IPS-18a (cell line): ENCODE data around the gene SYNDIG1.

Experiments used
- H3K27ac ChIP-seq: one replicate; pipeline ENCODE4 v1.5.1; 2013; ENCODE audit warnings: low read length
- H3K27me3 ChIP-seq: one replicate; pipeline ENCODE4 v1.6.1; 2013; ENCODE audit warnings: mild to moderate bottlenecking, low read length; ENCODE audit not compliant: control insufficient read depth, insufficient read depth
- H3K36me3 ChIP-seq: one replicate; pipeline ENCODE4 v1.6.1; 2013; ENCODE audit warnings: low read depth, low read length; ENCODE audit not compliant: control insufficient read depth
- H3K4me1 ChIP-seq: one replicate; pipeline ENCODE4 v1.6.1; 2013; ENCODE audit warnings: low read depth, low read length; ENCODE audit not compliant: control insufficient read depth
- H3K4me3 ChIP-seq: one replicate; pipeline ENCODE4 v1.5.1; 2013; ENCODE audit warnings: low read length
- H3K9ac ChIP-seq: one replicate; pipeline ENCODE4 v1.6.1; 2013; ENCODE audit warnings: mild to moderate bottlenecking, low read length, moderate library complexity
- H3K9me3 ChIP-seq: one replicate; pipeline ENCODE4 v1.6.1; 2013; ENCODE audit warnings: low read depth, low read length; ENCODE audit not compliant: control insufficient read depth

The SYNDIG1 gene

DNA sequence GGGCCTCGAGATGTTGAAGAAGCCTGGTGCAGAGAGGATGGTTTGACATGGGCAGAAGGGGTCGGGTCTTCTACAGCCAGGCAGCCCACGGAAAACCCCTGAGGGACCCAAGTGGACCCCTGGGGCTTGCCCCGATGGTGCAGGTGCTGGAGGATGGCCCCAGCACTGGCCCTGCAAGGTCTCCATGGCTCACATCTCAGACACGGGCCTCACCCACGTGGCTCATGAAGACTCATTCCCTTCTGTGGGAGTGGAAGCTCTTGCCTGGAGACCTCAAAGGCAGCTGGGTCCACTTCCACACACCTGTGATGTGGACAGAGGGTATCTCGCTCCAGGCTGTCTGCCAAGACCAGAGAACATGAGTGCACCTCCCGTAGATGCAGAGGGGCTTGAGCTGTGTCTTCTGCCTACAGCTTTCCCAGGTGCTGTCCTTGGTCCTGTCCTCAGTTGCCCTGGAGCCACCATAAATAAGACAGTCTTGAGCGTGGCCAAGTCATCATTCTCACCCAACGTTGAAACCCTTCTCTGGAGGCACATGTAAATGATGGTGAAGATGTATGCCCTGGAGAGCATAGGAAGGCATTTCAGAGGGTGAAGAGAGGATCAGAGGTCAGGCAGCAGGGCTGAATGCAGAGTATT is 108.0 kb downstream of the SYNDIG1 start:
- Histone ChIP-seq H3K27me3 (no peaks in the 10 kb centered on the region), H3K27ac (no peak overlapping the region), H3K4me1 (peaks cover 3% of the 10 kb centered on the region), H3K36me3 (no peaks in the 10 kb centered on the region), H3K9ac (no peak overlapping the region), H3K9me3 (no peaks in the 10 kb centered on the region), H3K4me3 (no peak overlapping the region)

DNA sequence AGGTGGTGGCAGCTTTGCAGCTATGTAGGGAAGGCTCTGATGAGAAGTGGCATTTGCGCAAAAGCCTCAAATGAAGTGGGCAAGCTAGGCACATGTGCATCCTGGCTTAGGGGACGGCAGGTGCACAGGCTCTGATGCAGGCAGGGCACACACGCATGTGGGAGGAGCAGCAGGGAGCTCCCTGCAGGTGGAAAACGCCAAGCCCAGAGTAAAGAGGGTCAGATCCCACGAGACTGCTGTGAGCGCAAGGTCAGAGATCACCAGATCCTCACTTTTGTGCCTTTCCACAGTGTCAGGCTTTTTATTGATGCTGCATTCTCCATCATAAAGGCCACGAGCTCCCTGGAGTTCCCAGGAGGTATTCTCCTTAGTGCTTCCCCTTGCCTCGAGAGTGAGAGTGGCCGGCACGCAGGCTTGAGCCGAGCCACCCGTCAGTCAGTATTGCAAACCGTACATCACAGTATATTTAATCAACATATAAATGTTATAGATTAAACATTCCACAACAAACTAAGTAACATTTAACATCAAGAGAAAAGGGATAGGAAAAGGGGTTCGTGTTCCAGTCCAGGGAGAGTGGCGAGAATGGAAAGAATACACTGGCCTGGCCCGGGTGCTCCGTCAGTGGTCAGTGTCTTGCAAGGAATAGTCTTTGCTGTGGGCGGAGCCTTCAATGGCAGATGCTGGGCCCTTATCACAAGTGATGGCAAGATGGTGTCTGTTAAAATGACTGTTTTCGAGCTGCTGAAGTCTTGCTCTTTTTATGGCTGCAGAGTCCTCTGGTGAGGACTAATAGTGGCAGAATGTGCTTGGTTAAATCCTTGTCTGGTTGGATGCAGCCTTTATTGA is 109.4 kb downstream of the SYNDIG1 start:
- Histone ChIP-seq H3K27me3 (no peaks in the 10 kb centered on the region), H3K4me3 (no peak overlapping the region), H3K27ac (no peak overlapping the region), H3K36me3 (no peaks in the 10 kb centered on the region), H3K9me3 (no peaks in the 10 kb centered on the region), H3K4me1 (peaks cover 3% of the 10 kb centered on the region), H3K9ac (no peak overlapping the region)

DNA sequence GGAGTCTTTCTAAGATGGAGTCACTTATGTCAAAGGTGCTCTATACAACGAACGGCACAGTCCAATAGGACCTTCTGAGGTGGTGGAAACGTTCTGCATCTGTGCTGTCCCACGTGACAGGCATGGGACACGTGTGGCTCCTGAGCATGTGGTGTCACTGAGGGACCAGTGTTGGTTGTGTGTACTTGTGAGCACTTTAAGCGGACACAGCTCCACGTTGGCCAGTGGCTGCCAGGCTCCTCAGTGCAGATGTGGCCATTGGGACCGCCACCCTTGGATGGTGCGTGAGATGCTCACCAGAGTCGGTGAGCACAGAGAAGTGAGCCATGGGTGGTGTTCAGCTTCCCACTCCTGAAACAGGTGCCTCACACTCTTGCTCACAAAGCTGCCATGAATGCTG is 110.0 kb downstream of the SYNDIG1 start:
- Histone ChIP-seq H3K27me3 (no peaks in the 10 kb centered on the region), H3K27ac (no peak overlapping the region), H3K36me3 (no peaks in the 10 kb centered on the region), H3K9ac (no peak overlapping the region), H3K4me3 (no peak overlapping the region), H3K4me1 (peaks cover 3% of the 10 kb centered on the region), H3K9me3 (no peaks in the 10 kb centered on the region)

DNA sequence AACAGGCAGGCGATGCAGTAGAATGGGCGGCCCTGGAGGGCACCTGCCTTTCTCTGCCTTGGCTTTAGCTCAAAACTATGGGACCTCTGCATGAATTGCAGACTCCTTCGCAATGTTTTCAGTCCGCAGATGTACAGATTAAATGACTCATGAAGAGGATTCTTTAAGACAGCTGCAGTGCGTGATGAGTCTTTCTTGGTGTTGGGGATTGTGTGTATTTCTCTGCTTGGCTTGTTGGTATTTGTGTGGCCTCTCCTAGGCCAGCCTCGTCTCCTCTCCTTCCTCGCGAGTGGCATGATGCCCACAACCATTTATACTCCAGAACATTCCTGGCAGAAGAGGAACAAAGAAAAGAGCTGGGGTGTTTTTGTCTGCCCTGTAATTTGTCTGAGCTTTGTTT is 110.6 kb downstream of the SYNDIG1 start:
- peaks cover 3% of the 10 kb centered on the region for H3K4me1 ChIP-seq
- no peak overlapping the region for H3K4me3 ChIP-seq
- H3K27me3 ChIP-seq = no peaks in the 10 kb centered on the region

DNA sequence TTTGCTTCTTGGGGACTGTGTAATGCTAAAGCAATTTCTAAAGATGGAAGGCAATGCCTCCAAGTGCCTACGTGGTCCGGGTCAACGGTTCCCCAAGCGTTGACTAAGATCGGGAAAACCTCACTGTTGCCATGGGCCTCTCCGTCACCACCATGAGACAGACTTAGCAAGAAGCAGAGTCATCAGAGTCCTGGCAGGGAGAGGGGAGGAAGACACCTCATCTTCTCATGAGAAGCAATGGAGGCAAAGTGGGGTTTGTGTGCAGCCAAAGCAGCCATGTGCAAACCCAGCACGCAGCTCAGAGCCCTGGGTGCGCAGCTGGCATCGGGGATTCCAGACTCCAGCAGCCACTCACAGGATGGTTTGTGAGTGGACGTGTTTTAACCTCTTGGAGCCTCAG is 111.4 kb downstream of the SYNDIG1 start:
- H3K9me3 ChIP-seq = no peaks in the 10 kb centered on the region
- peaks cover 3% of the 10 kb centered on the region for H3K4me1 ChIP-seq
- H3K27ac ChIP-seq = no peak overlapping the region
- H3K27me3 ChIP-seq = no peaks in the 10 kb centered on the region
- H3K4me3 ChIP-seq = no peak overlapping the region
- no peak overlapping the region for H3K9ac ChIP-seq
- H3K36me3 ChIP-seq = no peaks in the 10 kb centered on the region

More for the DNA sequence above, 110.6 kb downstream of the SYNDIG1 start:
- Histone ChIP-seq H3K9ac (no peak overlapping the region), H3K9me3 (no peaks in the 10 kb centered on the region), H3K36me3 (no peaks in the 10 kb centered on the region), H3K27ac (no peak overlapping the region)

DNA sequence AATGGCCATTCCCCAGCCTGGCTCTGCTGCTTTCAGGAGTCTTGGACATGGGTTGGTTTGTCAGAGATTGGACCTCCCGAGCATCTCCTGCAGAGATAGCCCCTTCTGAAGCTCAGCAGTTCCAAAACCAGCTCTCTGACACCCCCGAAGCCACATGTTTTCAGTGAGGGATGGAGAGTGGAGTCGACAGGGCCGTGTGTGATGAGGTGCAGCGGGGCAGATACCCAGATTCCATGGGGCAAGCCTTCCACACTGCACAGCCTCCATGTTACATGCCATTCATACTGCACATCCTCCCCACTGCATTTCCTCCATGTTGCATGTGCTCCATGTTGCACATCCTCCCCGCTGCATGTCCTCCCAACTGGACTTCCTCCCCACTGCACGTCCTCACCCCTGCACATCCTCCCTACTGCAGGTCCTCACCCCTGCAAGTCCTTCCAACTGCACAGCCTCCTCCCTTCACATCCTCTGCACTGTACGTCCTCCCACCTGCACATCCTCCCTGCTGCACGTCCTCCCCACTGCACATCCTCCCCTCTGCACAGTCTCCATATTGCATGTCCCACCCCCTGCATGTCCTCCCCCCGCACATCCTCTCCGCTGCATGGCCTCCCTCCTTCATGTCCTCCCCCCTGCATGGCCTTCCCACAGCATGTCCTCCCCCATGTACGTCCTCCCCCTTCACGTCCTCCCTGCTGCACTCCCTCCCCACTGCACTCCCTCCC is 112.2 kb downstream of the SYNDIG1 start:
- no peaks in the 10 kb centered on the region for H3K27me3 ChIP-seq
- H3K4me1 ChIP-seq = peaks cover 3% of the 10 kb centered on the region
- H3K9me3 ChIP-seq = no peaks in the 10 kb centered on the region
- no peak overlapping the region for H3K4me3 ChIP-seq
- H3K36me3 ChIP-seq = no peaks in the 10 kb centered on the region
- no peak overlapping the region for H3K27ac ChIP-seq
- H3K9ac ChIP-seq = no peak overlapping the region

DNA sequence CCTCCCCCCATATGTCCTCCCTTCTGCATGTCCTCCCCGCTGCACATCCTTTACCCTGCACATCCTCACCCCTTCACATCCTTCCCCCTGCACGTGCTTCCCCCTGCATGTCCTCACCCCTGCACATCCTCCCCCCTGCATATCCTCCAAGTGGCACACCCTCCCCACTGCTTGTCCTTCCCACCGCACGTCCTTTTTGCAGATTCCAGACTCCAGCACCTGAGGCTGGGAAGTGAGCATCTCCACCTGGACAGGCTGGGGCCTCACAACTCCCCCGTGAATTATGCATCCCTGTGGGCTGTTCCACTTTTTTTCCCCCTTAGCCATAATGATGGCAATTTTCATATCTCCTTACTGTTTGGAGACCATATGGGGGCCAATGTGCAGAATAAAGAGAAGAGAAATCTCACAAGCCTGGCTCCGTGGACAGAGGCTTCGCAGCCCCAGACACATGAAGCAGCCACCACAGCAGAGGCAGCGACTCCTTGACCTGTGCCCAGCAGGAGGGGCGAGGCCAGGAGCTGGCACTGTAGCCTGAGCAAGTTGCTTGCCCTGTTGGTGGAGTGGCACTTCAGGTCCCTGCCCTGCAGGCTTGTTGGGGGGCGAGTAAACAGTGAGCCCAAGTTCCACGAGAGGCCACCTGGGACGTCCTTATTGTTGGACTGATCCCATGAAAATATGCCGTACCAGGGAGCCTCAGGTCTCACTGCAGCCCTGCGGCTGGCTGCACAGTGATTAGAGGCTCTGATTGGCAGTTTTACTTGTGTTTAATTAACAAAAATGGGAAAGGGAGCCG is 113.1 kb downstream of the SYNDIG1 start:
- Histone ChIP-seq H3K36me3 (no peaks in the 10 kb centered on the region), H3K4me3 (no peak overlapping the region), H3K9me3 (no peaks in the 10 kb centered on the region), H3K27me3 (no peaks in the 10 kb centered on the region), H3K4me1 (peaks cover 3% of the 10 kb centered on the region), H3K9ac (no peak overlapping the region), H3K27ac (no peak overlapping the region)

DNA sequence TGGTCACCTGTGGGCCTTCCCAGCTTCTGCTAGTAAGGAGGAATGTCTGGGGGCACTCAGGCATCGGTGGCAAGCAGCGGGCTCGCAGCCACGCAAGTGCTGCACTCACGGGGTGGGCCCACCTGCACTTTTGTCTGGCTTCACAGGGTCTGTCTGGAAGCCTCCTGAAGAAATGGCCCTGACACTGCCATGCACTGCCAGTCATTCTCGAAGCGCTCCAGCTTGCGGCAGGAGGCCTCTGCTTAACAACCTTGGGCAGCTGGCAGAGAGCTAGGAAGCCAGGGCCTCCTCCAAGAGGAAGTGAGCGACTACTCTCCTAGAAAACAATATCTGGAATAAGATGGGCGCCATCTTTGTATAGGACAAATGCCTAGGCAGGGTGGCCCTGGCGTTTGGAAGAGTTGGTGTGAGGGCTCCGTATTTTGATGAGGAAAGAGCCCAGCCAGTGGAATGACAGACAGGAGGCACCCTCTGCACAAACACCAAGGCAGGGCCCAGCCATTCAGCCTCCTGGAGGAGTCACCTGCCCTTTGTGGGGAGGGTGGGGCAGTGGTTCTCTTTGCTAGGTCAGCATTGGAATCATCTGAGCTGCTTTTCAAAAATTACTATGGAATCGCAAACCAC is 113.9 kb downstream of the SYNDIG1 start:
- Histone ChIP-seq H3K4me1 (peaks cover 3% of the 10 kb centered on the region), H3K9ac (no peak overlapping the region), H3K36me3 (no peaks in the 10 kb centered on the region), H3K9me3 (no peaks in the 10 kb centered on the region), H3K4me3 (no peak overlapping the region), H3K27ac (no peak overlapping the region), H3K27me3 (no peaks in the 10 kb centered on the region)

DNA sequence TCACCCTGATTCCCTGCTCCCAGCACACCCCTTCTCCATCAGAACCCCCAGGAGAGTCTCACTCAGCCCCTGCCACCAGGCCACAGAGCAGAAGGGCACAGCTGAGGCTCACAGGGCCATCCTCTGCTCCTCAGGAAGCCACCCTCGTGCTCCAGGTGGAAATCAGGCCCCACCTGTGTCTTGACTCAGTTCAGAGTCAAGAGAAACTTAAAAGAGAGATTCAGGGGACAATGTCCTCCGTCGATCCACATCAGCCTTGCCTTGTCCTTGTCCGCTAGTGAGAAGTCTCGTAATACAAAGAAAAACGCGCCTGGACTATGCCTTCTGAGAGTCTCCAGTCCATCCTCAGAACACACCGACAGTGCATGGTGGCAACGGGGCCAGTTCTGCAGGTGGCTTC is 114.6 kb downstream of the SYNDIG1 start:
- H3K9ac ChIP-seq = no peak overlapping the region
- no peaks in the 10 kb centered on the region for H3K9me3 ChIP-seq
- no peak overlapping the region for H3K4me3 ChIP-seq
- H3K36me3 ChIP-seq = no peaks in the 10 kb centered on the region
- no peaks in the 10 kb centered on the region for H3K4me1 ChIP-seq
- H3K27me3 ChIP-seq = no peaks in the 10 kb centered on the region
- no peak overlapping the region for H3K27ac ChIP-seq

DNA sequence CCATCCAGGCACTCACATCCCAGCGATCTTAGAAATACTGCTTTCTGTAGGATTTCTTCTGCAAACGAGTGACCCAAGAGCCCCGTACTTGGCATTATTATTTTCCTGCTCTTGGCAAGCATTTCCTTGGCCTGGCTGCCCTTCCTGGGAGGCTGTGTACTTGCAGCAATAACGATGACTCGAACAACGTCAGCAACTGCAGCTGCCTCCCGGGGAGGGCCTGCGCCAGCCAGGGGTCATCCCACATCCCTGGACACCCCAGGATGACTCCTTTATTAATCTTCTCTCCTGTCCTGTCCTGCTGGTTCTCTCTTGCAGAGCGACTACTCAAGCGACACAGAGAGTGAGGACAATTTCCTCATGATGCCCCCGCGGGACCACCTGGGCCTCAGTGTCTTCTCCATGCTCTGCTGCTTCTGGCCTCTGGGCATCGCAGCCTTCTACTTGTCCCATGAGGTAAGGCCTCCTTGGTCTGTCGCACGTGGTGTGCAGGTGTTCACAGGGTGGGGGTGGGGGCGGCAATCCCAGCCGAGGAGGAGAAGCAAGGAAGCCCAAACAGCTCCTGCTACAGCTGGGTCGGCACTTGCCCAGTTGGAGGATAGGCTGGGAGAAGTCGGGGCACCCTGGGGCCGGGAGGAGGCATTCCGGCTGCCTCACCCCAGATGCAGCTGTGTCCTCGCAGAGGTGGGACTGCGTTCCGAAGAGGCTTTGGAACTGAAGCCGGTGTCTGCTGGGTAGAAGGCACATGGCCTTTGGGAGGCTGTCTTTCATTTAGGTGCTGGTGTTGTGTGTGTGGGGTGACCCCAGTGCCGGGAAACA is 115.3 kb downstream of the SYNDIG1 start:
- Histone ChIP-seq H3K9ac (no peak overlapping the region), H3K4me3 (no peak overlapping the region), H3K9me3 (no peaks in the 10 kb centered on the region), H3K36me3 (no peaks in the 10 kb centered on the region), H3K27ac (no peak overlapping the region), H3K27me3 (no peaks in the 10 kb centered on the region), H3K4me1 (no peaks in the 10 kb centered on the region)
